HG03097 (cell line): ENCODE data around the gene CTSA.
"Not testable (repeated sequence)": the region's sequence is repeated elsewhere in the genome, so short reads cannot be mapped to it uniquely, and the experiment has no call there.

Experiments
- ATAC-seq: cut with Tn5 transposase; IDR thresholded peaks from one replicate; pipeline ENCODE4 v1.9.1; 2021; ENCODE audit not compliant: unreplicated experiment, low FRiP score

The CTSA gene

DNA sequence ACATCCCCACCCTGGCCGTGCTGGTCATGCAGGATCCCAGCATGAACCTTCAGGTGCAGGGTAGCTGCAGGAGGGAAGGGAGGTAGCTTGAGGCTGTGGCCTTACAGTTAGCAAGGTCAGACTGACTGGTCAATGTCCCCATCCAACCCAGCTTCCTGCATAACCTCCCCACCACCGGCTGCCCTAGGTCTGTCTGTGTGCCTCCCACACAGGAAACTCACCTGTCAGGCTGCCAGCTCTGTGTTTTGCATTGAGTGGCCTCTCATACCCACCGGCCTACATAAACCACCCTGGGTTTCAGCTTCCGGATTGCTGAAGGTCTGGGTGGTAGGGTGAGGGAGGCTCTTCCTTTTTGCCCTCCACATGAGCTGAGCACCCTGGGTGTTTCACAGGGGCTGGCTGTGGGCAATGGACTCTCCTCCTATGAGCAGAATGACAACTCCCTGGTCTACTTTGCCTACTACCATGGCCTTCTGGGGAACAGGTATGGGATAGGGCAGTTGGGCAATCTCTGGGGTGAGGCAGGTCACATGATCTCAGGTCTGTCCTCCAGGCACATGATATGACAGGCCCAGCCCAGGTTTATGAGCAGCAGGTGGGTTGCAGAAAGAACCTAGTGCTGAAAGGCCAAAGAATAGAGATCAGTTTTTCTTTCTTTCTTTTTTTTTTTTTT, 1.8 kb downstream of the CTSA start:
- ATAC-seq = no peak

GRCh38 chr20:45893831-45894230, 2.7 kb downstream of the CTSA start:
- no peak for ATAC-seq

- no peak for ATAC-seq
These were observed 3.7 kb downstream of the CTSA start for GRCh38 chr20:45894797-45895196.

- no peak for ATAC-seq
These were observed 5.6 kb downstream of the CTSA start for GRCh38 chr20:45896641-45897161.

DNA sequence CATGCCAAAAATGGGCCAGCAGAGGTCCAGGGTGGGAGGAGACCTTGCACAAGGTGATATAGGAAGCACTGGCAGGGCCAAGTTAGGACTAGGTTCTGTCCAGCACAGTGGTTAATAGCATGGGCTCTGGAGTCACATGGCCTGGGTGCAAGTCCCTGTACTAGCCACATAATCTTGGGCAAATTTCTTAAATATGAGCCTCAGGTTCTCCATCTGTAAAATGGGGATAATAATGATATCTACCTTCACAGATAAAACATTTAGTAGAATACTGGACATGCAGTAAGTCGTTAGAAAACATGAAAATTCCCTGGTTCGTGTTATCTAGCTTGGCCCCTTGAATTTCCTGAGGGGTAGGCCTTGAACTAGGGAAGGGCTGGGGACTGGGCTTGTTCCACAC, 6.2 kb downstream of the CTSA start:
- ATAC-seq = no peak

- ATAC-seq = no peak
These were observed 6.6 kb downstream of the CTSA start for GRCh38 chr20:45897692-45898091.

DNA sequence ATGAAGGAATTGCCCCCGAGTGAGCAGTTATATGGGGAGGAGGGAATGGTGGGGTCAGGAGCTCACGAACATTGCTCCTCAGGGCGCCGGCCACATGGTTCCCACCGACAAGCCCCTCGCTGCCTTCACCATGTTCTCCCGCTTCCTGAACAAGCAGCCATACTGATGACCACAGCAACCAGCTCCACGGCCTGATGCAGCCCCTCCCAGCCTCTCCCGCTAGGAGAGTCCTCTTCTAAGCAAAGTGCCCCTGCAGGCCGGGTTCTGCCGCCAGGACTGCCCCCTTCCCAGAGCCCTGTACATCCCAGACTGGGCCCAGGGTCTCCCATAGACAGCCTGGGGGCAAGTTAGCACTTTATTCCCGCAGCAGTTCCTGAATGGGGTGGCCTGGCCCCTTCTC, 7.2 kb downstream of the CTSA start:
- no peak for ATAC-seq

- ATAC-seq = no peak
These were observed 8.1 kb downstream of the CTSA start for GRCh38 chr20:45899046-45899835.

- not testable (repeated sequence) for ATAC-seq
These were observed 10.2 kb downstream of the CTSA start for GRCh38 chr20:45901332-45901731.

GRCh38 chr20:45902199-45902701, 11.1 kb downstream of the CTSA start:
- ATAC-seq = no peak

DNA sequence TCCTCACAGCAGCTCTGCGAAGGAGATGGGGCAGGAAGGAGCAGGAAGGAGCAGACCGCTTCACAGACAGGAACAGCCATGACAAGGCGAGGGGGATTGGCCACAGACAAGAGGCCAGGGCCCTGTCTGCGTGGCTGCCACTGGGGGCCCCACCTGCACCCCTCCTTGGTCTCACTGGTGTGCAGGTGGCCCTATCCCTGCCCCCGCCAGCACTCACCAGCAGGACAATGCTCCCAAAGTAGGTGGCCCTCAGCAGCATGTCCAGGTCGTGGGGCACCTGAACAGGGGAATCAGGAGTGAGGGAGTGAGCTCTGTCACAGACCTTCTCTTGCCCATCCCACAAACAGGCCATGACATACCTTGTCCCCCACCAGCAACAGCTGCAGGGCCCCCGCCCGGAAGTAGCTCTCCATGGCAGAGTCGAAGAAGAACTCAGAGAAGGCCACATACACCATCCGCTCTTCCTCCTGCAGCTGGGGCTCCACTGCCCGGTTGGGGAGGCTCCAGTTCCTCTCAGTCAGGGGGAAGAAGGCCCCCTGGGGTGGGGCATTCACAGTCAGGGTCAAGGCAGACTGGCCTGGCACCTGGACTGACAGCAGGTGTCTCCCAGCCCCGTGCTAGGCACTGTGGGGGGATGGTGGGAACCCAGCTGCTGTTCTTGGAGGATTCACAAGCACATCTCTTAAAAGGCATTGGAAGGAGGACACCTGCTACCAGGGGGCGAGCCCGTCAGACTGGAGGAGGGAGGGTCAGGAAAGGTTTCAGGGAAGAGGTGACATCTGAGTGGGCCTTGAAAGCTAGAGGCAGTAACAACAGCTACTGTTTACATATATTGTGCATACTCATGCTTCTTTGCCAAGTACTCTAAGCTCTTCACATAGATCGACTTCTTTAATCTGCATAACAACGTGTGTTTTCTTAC, 13.7 kb downstream of the CTSA start:
- no peak for ATAC-seq

DNA sequence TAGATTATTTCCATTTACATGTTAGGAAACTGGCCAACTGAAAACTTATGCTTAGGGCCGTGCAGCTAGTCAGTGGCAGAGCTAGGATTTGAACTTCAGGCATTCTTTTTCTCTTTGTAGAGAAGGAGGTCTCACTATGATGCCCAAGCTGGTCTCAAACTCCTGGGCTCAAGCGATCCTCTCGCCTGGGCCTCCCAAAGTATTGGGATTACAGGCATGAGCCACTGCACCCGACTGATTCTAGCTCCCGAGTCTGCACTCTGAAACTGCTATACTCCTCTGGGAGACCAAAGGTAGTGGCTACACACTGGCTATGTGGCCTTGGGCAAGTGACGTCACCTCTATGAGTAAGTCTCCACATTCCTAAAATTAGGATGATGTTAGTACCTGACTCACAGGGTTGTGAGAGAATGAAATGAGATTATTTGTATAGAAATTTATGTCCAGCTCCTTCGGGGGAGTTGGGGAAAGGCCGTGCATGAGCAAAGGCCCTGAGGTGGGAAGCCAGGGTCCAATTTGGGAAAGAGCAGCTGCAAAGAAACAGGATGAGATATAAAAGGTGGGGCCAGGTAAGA, 14.5 kb downstream of the CTSA start:
- ATAC-seq = no peak

DNA sequence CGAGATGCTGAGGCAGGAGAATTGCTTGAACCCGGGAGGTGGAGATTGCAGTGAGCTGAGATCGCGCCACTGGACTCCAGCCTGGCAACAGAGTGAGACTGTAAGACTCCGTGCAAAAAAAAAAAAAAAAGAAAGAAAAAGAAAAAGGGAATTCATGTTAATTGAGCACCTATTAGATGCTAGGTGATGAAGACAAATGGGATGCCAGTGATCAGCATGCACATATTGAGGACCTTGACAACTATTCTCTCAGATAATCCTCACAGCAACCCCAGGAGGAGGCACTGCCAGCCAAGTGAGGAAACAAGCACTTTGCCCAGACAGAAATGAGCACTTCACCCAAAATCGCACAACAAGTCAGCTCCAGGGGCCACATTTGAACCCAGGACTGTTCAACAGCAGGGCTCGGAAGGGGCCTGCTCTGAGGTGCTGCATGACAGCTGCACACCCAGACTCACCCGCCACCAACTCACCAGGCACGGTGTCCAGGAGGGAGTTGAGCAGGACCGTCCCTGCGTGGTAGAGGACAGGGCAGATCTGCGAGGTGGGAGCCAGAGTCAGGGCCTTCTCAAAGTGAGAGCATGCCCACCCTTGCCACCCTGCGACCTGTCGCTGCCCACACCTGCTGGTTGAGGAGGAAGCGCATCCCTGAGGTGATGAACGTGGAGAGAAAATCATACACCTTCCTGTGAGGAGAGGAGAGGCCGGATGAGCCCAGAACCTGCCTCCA, 16.2 kb downstream of the CTSA start:
- no peak for ATAC-seq

GRCh38 chr20:45908084-45908483, 16.9 kb downstream of the CTSA start:
- ATAC-seq = no peak

- no peak for ATAC-seq
These were observed 18.2 kb downstream of the CTSA start for GRCh38 chr20:45909336-45909808.

- ATAC-seq = no peak
These were observed 18.9 kb downstream of the CTSA start for GRCh38 chr20:45909817-45910669.

GRCh38 chr20:45910670-45911485, 19.7 kb downstream of the CTSA start:
- peak; percentile 86 for ATAC-seq
